HG03060 (cell line): ENCODE data around the gene OSBPL1A.
A peak's percentile ranks its signal among the peaks of the same experiment; 100 is the strongest.
"Not testable (repeated sequence)": the region's sequence is repeated elsewhere in the genome, so short reads cannot be mapped to it uniquely, and the experiment has no call there.

ENCODE experiments used
- ATAC-seq: cut with Tn5 transposase; IDR thresholded peaks from one replicate; pipeline ENCODE4 v1.9.1; 2021; ENCODE audit warnings: low read depth, moderate number of reproducible peaks; ENCODE audit not compliant: unreplicated experiment

The OSBPL1A gene

DNA sequence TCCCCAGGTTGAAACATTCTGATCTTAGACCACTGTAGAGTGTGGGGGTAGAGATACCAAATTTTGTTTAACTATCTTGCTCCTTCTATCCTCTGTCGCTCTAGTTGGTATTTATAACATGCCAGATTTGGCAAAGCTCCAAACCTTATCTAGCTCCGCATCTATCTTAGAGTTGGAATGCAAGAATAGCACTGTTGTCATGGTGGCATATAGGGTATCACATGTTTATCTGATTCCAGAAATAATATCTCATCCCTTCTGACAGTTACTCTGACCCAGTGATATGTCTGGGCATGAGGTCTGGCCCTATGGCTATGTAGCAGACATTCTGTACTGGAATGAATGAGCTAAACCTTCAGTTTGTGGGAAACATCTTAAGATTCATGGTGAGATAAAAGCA is 207.0 kb downstream of the OSBPL1A start:
- no peak for ATAC-seq

DNA sequence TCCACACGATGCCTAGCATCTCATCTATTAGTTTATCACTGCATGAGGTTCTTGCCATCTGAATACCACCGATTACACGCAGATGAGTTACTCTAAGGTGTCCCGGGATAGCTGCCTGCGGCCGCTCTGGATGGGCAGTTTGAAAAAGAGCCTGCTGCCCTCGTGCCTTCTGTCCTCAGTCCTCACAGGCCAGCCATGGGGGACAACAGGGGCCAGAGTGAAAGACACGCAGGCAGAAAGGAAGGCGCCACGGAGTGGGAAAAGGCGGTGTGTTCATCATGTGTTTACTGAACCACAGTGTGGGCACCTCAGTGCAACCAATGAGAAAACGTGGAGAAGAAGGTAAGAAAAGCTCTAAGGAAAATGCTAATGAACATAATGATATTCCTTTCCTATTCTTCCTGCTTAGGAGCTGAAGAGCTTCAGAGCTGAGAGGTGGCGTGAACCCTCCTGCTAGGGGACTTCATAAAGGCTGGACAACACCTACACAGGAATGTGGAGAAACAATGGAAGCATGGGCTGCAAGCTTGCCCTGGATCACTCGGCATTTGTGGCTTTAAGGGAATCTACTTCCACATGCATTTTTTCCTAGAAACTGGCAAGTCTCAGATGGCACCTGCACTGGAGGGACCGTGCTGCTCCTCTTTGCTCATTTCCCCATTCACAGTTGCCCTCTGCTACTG is 207.8 kb downstream of the OSBPL1A start:
- ATAC-seq = no peak

DNA sequence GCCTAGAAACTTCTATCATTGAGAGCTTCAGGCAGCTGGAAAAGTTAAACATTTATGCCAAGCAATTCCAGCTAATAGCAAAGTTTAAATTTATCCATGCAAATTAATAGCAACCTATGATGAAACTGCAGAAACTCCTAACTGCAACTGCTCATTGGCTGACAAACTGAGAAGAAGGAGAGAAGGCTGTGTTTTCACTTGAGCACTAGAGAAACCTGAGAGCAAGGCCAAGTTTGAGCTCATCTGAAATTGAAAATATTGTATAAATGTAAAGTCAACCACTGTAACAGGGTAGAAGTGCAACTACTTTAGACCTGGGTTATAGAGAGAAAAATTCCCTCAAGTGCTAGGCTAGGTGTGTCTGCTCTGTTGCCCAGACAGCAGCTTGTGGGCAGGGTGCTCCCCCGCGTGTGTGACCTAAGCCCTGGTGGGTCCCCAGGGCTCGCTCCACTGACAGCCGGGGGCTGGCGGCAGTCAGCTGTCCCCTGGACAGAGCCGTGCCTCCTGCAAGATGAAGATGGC is 208.6 kb downstream of the OSBPL1A start:
- ATAC-seq = no peak

DNA sequence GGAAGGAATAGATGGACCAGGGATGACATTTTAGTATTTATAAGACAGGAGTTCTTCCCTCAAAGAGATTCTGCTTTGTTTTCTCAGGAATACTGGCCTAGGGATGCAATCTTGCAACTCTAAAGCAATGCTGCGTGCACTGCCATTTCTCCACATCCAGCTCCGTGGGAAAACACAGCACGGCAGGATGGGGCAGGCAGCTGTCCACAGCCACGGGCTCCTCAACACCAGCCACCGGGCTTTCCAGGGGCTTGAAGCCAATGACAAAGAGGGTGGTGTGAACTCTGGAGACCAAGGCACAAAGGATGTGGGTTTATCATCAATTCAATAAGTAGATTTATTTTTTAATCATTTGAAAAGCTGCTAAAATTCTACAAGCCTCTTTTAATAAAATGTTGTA is 209.5 kb downstream of the OSBPL1A start:
- ATAC-seq = no peak

DNA sequence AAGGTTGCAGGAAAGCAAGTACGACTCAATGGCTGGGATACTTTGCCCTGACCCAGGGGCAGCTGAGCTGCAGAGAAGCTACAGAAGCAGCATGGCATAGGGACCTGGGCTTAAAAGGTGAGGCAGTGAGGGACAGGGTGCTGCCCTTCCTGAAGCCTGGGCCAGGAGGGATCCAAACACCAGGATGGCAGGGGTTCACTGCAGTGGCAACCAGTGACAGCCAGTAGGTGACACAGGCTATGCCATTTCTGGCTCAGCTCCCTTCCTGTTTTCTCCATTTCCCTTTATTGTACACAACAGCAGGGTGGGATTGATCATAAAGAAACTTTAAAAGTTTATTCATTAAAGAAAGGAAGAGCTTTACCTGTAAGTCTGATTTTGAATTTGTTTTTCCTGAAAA is 209.9 kb downstream of the OSBPL1A start:
- no peak for ATAC-seq

DNA sequence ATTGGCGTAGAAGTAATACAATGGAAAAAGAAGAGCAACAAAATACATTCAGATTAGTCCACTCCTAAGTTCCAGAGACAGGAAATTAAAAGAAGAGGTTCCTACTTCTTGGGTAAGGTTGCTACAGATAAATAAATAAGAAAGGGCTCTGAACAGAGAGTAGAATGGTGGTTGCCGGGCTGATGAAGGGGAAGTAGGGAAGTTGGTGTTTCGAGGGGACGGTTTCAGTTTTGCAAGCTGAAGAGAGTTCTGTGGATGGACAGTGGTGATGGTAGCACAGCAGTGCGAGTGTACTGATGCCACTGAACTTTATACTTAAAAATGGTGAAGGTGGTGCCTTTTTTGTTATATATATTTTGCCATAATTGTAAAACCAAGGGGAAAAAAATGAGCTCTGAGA is 210.6 kb downstream of the OSBPL1A start:
- ATAC-seq = no peak

DNA sequence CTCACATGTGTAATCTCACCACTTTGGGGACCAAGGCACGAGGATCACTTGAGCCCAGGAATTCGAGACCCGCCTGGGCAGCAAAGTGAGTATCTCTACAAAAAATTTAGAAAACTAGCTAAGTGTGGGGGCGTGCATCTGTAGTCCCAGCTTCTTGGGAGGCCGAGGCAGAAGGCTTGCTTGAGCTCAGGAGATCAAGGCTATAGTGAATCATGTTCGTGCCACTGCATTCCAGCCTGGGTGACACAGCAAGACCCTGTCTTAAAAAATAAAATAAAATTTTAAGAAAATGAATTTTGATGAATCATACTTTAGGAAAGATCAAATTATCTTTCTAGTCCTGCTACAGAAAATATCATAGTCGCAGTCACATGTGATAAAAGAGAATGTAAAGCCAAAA is 211.8 kb downstream of the OSBPL1A start:
- no peak for ATAC-seq

DNA sequence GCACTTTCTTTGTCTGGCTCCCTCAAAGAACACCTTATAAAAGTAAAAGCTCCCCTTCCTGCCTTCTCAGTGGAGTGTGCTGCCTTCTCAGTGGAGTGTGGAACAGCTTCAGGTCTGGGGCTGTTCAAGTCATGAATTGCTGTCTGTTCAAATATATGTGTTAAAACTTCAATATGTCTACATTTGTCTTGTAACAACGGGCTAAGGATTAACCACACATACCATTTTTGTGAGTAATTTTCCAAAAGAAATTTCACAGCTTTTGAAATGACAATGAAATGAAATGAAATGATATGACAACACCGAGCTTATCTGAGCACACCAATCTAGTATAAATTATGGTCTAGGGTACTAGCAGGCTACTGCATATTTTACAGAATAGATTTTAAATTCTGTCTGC is 215.8 kb downstream of the OSBPL1A start:
- no peak for ATAC-seq

DNA sequence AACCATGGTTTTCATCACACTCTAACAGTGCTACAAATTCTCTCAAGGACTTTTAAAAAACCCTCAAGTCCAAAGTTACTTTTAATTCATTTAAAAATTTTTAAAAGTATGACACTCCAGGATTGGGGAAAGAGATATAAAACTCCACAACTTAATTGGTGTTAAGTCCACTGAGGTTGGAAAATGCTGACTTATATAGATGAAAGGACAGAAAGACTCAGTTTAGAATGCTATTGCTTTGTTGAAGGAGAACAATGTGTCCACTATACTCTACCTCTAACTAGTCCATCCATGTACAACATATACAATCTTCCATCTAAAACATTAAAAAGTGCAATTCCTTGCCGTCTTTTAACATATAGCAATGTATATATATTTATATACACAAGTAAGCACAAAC is 217.6 kb downstream of the OSBPL1A start:
- ATAC-seq = no peak

DNA sequence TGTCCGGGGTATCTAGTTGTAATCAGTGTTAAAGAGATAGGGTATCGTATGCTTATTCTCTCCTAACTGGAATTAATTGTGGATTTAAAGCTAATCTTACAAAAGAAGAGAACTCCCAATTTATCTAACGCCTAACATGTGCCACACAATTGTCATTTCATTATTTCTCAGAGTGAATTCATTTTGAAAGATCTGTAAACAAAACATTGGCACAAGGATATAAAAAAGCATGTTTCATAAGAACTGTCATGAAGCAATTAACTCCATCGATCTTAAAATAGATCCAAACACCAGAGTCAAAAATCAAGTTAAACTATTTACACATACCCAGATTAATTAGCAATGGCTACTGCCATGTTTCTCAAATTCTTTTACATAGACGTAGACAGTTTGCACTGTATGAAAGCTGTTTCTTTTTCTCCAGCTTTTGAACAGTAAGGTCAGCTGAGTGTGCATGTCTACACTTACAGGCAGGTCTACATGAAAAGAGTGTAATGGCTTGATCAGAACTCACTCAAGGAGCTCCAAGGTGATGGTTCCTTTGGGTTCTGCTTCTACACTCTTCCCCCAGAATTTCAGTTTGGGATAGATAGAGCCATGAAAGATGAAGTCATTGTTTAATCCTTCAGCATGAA is 220.0 kb downstream of the OSBPL1A start:
- no peak for ATAC-seq

DNA sequence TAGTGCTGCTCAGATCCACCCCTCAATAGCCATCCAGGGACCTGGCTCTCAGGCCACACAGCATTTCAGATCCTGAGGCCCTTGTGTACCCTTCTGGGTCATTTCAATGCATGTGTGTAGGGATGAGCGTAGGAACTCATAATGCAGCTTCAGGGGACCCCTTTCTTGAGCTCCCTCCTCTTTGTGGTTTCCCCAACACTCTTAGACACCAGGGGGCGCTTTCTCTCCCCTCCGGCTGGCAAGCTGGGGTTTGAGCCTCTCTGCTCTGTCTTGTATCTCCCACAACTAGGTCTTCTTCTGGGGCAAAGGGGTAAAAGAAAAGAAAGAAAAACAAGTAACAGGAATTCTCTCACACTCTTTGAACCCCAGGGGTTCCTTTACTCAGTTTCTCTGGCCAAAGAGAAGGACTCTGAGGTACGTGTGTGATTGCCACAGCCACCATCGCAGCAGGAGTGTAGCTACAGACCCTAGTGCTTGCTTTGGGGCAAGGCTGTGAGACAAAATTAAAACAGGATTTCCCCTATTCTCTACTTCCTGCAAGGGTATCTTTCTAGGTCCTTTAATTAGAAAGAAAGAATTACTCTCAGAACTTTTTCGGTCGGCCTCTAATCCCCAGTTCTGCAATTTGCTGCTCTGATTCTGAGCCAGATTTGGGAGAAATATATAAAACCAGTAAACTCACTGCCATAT is 220.8 kb downstream of the OSBPL1A start:
- ATAC-seq = peak; percentile 33

DNA sequence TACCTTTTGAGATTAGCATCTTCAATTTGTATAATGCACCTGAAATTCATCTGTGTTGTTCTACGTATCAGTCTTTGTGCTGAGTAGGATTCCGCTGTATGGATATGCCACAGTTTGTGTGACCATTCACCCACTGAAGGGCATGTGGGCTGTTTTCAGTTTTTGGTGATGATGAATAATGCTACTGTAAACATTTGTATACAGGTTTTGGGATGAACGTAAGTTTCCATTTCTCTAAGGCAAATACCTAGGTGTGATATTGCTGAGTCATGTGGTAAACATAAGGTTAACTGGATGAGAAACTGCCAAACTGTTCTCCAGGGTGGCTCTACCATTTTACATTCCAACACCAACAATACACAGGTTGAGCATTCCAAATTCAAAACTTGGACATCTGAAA is 223.6 kb downstream of the OSBPL1A start:
- ATAC-seq = no peak

DNA sequence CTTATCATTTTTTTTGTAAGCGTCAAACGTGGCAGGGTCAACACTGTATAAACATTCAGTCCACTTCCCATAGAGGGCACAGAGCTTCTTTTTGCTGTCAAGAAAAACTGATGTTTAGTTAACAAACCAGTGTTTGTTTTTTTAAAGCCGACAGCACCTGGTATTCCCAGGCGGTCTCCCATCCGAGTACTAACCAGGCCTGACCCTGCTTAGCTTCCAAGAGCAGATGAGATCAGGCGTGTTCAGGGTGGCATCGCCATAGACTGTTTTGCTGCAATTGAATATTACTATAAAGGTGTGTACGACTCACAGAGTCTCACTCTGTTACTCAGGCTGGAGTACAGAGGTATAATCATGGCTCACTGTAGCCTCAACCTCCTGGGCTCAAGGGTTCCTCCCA is 227.3 kb downstream of the OSBPL1A start:
- ATAC-seq = no peak

DNA sequence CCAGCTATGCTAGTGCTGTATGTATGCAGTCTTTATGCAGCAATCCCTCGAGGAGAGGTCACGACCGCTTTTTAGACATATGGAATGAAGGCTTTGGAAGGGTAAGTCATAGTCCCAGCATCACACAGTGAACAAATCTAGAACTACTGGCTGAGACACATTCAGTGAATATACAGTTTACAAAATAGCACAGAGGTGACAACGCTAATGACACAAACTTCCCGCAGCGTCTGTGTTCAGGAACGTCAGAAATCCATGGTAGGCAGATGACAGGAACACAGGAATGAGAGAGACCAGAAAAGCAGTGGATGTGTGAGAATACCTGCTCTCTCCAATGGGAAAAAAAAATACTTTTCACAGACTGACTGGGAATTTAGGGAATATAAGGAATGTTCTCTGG is 229.1 kb downstream of the OSBPL1A start:
- ATAC-seq = no peak

DNA sequence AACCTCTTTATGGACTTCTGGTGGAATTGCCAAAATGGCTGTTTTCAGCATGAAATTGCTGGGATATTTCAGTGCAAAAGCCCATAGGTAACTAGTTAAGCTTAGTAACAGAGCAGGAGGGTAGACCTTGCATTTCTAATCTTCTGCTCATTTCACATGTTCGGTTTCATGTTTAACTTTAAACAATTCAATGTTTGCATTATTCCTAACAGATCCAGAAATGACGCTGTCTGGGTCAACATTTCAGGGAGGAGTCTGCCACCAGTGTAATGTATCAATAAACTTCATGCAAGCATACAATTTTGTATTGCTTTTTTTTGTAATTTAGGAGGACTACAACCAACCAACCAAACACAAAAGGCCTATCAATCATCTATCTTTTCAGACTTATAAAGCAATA is 236.3 kb downstream of the OSBPL1A start:
- ATAC-seq = no peak

DNA sequence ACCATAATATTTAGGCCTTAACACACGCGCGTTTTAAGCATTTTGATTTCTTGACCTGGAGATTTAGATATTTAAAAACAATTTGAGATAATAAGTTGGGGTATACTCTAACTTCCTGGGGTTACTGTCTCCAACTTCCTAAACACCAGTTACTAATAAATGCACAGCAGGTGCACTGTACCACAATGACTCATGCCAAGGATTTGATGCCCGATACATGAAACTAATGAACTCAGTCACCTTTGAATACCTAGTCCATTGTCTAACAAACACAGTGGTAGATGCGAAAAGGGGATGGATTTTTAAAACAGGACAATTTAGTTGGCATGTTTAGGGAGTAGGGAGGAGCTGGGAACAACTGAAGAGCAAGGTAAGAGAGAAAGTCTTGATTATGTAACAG is 237.5 kb downstream of the OSBPL1A start:
- ATAC-seq = no peak

DNA sequence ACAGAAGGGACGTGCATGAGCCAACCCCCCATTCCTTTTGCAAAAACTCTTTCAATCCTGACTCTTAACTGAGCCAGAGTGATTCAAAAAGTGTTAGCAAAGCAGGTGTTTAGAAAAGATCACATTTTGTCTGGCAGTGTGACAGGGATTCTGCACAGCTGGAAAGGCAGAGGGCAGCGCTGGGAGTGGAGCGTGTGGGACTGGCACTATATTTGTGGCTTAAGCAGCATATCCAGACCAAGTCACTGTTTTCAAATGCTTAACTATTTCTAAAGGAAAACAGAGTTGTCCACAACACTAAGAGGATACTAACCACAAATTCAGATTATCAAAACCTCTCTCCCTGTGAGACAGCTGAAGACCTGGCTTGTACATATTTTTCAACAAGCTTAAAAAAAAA is 239.8 kb downstream of the OSBPL1A start:
- no peak for ATAC-seq

DNA sequence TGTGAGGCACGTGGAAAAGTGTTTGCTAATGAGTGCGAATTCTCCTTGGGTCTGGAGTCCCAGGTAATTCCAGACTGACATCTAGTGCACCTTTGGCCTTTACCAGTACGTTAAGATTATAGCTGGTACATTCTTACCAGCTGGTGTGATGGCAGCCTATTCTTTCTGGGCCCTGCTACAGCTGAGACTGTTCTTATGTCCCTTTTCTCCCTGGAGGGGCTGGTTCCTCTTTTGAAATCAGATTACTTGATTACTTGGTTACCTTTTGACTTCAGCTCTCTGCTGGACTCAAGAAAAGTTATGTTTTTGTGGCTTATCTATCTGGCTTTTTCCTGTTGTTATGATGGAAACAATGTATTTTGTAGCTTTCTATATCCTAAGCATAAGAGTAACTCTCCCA is 244.2 kb downstream of the OSBPL1A start:
- ATAC-seq = no peak

DNA sequence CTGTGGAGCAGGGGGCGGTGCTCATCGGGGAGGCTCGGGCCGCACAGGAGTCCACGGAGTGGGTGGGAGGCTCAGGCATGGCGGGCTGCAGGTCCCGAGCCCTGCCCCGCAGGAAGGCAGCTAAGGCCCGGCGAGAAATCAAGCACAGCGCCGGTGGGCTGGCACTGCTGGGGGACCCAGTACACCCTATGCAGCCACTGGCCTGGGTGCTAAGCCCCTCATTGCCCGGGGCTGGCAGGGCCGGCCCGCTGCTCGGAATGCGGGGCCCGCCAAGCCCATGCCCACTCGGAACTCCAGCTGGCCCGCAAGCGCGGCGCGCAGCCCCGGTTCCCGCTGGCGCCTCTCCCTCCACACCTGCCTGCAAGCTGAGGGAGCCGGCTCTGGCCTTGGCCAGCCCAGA is 248.0 kb downstream of the OSBPL1A start:
- ATAC-seq = not testable (repeated sequence)

DNA sequence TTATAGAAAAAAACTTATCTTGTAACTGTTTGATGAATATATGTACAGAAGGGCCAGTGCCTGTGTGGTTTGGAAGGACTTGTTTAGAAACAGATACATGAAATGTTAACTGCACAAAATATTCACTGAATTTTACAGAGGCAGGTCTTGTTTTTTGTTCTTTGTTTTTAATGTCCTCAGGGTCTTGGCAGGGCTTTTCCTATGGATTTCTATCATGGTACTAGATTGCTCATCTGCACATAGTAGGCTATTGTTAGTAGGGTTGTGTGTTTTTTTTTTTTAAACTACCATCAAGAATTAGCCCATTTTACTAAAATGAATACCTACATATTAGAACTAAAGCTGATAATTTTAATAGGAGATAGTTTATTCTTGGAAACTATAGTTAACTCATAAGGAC is 255.2 kb downstream of the OSBPL1A start:
- ATAC-seq = no peak

DNA sequence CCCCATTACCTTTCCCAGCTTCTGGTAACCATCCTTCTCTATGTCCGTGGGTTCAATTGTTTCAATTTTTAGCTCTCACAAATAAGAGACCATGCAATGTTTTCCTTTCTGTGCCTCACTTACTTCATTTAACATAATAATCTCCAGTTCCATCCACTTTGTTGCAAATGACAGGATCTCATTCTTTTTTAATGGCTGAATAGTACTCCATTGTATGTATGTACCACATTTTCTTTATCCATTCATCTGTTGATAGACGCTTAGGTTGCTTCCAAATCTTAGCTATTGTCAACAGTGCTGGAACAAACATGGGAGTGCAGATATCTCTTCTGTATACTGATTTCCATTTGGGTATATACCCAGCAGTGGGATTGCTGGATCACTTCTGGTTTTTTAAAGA is 256.9 kb downstream of the OSBPL1A start:
- ATAC-seq = no peak
